Left lung (tissue), 10 donors: ENCODE measurements around the gene SNAP29. TPM values are rescaled to one million over a fixed set of nuclear protein-coding genes. Genes with fewer than 3 reads are reported as not detected.

Experiments used
- ATAC-seq: fragments of 200-7000 bp; cut with Tn5 transposase; one replicate; pipeline ENCODE4 v1.9.1; 2020; ENCODE audit warnings: moderate library complexity
- DNase-seq, 4 donors: peaks; one replicate each; pipeline ENCODE4 v3.0.0-alpha.2; 2013 to 2020
- H3K27ac ChIP-seq, 2 donors: fragments of 200-600 bp; sonication (generic) in 1 of 2; one replicate each; pipeline versions ENCODE4 v1.5.0 to v1.8.0; 2020 to 2021
- H3K27me3 ChIP-seq, 2 donors: fragments of 200-600 bp; sonication (generic) in 1 of 2; one replicate each; pipeline versions ENCODE4 v1.5.0 to v1.8.0; 2020 to 2021
- H3K36me3 ChIP-seq, 2 donors: fragments of 200-600 bp; sonication (generic) in 1 of 2; one replicate each; pipeline versions ENCODE4 v1.5.0 to v1.8.0; 2020 to 2021
- H3K4me1 ChIP-seq, 2 donors: fragments of 200-600 bp; one replicate each; pipeline ENCODE4 v1.8.0; 2021
- H3K4me3 ChIP-seq, 2 donors: fragments of 200-600 bp; sonication (generic) in 1 of 2; one replicate each; pipeline versions ENCODE4 v1.5.0 to v1.8.0; 2020 to 2021; ENCODE audit warnings: mild to moderate bottlenecking in 1 of 2
- H3K9me3 ChIP-seq, 2 donors: fragments of 200-600 bp; sonication (generic) in 1 of 2; one replicate each; pipeline versions ENCODE4 v1.5.0 to v1.8.0; 2020 to 2021
- CTCF ChIP-seq, 2 donors: fragments of 200-600 bp; sonication (generic) in 1 of 2; IDR thresholded peaks; one replicate each; pipeline versions ENCODE4 v1.5.0 to v1.8.0; 2021; ENCODE audit warnings: antibody characterized with exemption in 2 of 2
- intact Hi-C, 2 donors: fragments of 100-400 bp; cut with DNase I; formaldehyde crosslinking; loops; one replicate each; pipeline versions ENCODE4 v1.11.2 to v1.14.2; 2022
- polyA plus RNA-seq, 6 donors: library from polyadenylated mRNA; unstranded; fragments of 120-200 nt; gene quantifications; one replicate each; pipeline ENCODE4 v1.2.1, GENCODE V29; 2013; ENCODE audit not compliant: insufficient read length in 6 of 6
- total RNA-seq, 2 donors: library from RNA; stranded (reverse); fragmentation: NEBNext Ultra II Directional; extraction: Animal tissue kit (Norgen Biotek cat#: 25700); gene quantifications; one replicate each; pipeline ENCODE4 v1.2.1, GENCODE V29; 2021
- donor health status: DM: no; HTN: yes; CAD: no.
- donor health status: DM: no; HTN: no; CAD: no.

Gene SNAP29
- total and polyA plus RNA-seq, 8 donors, result 25.4 to 33.2 (median 29.7) TPM

- no peak for DNase-seq
- H3K36me3 ChIP-seq, result no peaks in the 10 kb centered on the region
- no peak for TF ChIP-seq CTCF (IDR thresholded peaks at IDR 0.05)
These were observed 15.3 kb upstream of the SNAP29 start for GRCh38 chr22:20843501-20843900.

GRCh38 chr22:20844055-20845037 lies 14.5 kb upstream of the SNAP29 start:
- Histone ChIP-seq H3K4me1 (peaks cover 0 to 5% of the 10 kb centered on the region in 2 donors), H3K4me3 (no peak overlapping the region), H3K36me3 (no peaks in the 10 kb centered on the region), H3K27me3 (no peaks in the 10 kb centered on the region), H3K27ac (no peak overlapping the region), H3K9me3 (no peaks in the 10 kb centered on the region)
- ATAC-seq (no peak), DNase-seq (no peak)
- no peak for TF ChIP-seq CTCF (IDR thresholded peaks at IDR 0.05)
- intact Hi-C loops, result no loop called here

More at GRCh38 chr22:20843501-20843900, 15.3 kb upstream of the SNAP29 start:
- H3K27ac ChIP-seq, result no peak overlapping the region
- no peaks in the 10 kb centered on the region for H3K9me3 ChIP-seq
- intact Hi-C loops, result no loop called here
- H3K4me1 ChIP-seq, result peaks cover 0 to 5% of the 10 kb centered on the region in 2 donors
- peak; percentile 58 for ATAC-seq
- H3K4me3 ChIP-seq, result no peak overlapping the region
- H3K27me3 ChIP-seq, result no peaks in the 10 kb centered on the region

- Histone ChIP-seq H3K4me3 (no peak overlapping the region), H3K36me3 (no peaks in the 10 kb centered on the region), H3K27ac (no peak overlapping the region), H3K27me3 (no peaks in the 10 kb centered on the region), H3K9me3 (no peaks in the 10 kb centered on the region), H3K4me1 (peaks cover 0 to 11% of the 10 kb centered on the region in 2 donors)
- intact Hi-C loops, result no loop called here
- DNase-seq, result no peak
- TF ChIP-seq CTCF (IDR thresholded peaks at IDR 0.05), result no peak
- ATAC-seq, result no peak
These were observed 11.4 kb upstream of the SNAP29 start for GRCh38 chr22:20847318-20847822.

- H3K27ac ChIP-seq, result no peak overlapping the region
- H3K4me3 ChIP-seq, result no peak overlapping the region
- H3K27me3 ChIP-seq, result no peaks in the 10 kb centered on the region
- H3K9me3 ChIP-seq, result no peaks in the 10 kb centered on the region
- no peak for DNase-seq
- ATAC-seq, result no peak
- peaks cover 8 to 21% of the 10 kb centered on the region in 2 donors for H3K4me1 ChIP-seq
- intact Hi-C loops, result no loop called here
- no peak for TF ChIP-seq CTCF (IDR thresholded peaks at IDR 0.05)
- H3K36me3 ChIP-seq, result no peaks in the 10 kb centered on the region
These were observed 6.7 kb upstream of the SNAP29 start for GRCh38 chr22:20852076-20852475.

GRCh38 chr22:20852503-20852902 lies 6.3 kb upstream of the SNAP29 start:
- intact Hi-C loops, result no loop called here
- Histone ChIP-seq H3K4me3 (no peak overlapping the region), H3K27ac (no peak overlapping the region), H3K4me1 (peaks cover 12 to 25% of the 10 kb centered on the region in 2 donors), H3K36me3 (no peaks in the 10 kb centered on the region), H3K9me3 (no peaks in the 10 kb centered on the region), H3K27me3 (no peaks in the 10 kb centered on the region)
- no peak for ATAC-seq
- no peak for TF ChIP-seq CTCF (IDR thresholded peaks at IDR 0.05)
- DNase-seq, result no peak
